Stimulated activated CD4-positive, alpha-beta T cell treated with anti-CD3 and anti-CD28 coated beads, Interleukin-4, amount 100 ng/mL, for 4 hours (primary cell): ENCODE results near the gene DOCK1.

ENCODE experiments used
- DNase-seq, 2 experiments: peaks; one replicate each; pipeline ENCODE4 v3.0.0-alpha.2; 2020

Gene DOCK1

DNA sequence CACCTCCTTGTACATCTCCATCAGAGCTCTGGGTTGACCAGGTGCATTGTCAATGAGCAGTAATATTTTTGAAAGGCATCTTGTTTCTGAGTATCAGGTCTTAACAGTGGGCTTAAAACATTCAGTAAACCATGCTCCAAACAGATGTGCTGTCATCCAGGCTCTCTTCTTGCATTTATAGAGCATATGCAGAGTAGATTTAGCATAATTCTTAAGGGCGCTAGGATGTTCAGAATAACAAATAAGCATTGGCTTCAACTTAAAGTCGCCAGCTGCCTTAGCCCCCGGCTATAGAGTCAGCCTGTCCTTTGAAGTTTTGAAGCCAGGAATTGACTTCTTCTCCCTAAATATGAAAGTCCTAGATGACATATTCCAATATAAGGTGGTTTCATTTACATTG lies 421.7 kb downstream of the DOCK1 start:
- DNase-seq = no peak

- DNase-seq = no peak
These were observed 426.5 kb downstream of the DOCK1 start for GRCh38 chr10:127331696-127332095.

DNA sequence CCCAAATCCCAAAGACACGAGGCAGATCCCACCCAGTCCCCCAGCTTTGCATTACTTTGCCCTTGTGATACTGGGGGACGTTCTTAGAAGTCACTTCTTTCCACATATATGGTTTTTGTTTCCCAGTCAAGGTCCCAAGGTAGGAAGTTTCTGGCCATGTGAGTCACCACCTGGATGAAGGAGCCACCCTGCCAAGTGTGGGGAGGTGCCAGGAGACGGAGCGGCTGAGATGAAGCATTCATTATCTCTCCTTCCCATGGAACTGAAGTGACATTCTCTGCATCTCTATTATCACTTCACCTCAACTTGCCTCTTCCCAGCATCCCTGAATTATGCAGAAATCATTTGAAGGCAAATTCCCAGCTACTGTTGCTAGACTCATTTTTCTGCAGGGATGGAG lies 427.4 kb downstream of the DOCK1 start:
- DNase-seq = no peak

GRCh38 chr10:127337801-127338200 lies 432.6 kb downstream of the DOCK1 start:
- no peak for DNase-seq

GRCh38 chr10:127338399-127339110 lies 433.3 kb downstream of the DOCK1 start:
- DNase-seq = no peak

DNA sequence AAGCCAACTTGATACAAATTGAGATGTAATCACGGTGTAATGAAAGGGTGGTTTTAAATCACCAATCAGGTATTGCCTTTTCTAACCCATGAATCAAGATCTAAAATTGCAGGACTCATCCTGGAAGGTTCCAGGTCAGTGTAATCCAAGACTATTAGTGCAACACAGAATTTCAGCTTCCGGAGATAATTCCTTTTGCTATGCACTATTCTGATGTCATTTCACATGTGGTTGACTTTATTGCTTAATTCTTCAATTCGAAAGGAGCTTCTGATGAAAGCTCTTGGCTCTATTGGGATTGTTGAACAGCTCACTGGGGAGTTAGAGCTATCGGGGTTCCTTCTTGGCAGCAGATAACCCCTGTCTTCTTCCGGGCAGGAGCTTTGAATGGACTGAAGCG lies 438.6 kb downstream of the DOCK1 start:
- DNase-seq = no peak

DNA sequence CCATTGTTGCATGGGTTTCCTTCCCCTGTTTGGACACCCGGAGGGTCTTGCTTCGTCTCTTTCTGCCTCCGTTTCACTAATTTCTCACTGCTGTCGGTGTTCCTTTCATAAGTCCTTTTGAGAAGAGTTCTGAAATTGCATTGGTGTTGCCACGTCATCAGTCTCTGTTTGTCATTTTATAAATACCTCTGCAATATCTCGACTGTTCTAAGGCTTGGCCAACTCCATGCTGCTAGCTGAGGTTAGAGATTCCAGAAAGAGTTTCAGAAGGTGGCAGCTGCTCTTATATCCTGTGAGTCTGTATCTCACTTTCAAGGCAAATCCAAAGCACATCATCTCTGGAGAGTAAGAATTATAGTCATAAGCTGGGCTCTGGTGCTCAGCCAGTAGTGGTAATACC lies 439.1 kb downstream of the DOCK1 start:
- no peak for DNase-seq

- no peak for DNase-seq
These were observed 440.2 kb downstream of the DOCK1 start for GRCh38 chr10:127345231-127345965.

GRCh38 chr10:127346604-127347003 lies 441.4 kb downstream of the DOCK1 start:
- no peak for DNase-seq

DNA sequence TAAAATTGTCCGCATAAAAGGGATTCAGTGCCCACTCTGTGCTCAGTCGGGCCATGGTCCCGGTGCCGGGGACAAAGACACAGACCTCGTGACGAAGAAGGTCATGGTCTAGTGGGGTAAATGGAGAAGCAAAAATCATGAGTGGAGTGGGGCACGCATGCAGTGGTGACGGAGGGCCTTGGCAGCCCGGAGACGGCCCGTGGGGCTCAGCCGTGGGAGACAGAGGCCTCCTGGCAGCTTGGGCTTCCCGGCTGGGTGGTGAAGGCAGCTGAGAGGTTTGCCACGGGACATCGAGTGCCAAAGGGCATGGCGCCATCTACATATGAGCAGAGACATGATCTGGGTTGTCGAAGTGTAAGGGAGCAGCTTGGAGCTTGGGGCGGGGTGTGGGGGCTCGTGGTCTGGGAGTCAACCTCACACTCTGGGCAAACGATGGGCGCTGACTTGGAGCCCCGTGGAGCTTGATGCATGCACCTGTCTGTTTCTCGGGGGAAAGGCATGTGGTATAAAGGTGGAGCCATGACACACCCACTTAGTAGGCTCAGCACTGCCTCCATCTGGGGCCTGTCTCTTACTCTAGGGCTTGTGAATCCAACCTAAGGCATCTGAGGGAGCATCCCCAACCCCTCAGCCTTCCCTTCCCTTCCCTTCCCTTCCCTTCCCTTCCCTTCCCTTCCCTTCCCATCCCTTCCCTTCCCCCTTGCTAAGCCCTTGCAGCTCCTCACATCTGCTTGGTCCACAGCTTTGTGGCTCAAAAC lies 442.2 kb downstream of the DOCK1 start:
- no peak for DNase-seq

GRCh38 chr10:127349737-127350136 lies 444.5 kb downstream of the DOCK1 start:
- no peak for DNase-seq

DNA sequence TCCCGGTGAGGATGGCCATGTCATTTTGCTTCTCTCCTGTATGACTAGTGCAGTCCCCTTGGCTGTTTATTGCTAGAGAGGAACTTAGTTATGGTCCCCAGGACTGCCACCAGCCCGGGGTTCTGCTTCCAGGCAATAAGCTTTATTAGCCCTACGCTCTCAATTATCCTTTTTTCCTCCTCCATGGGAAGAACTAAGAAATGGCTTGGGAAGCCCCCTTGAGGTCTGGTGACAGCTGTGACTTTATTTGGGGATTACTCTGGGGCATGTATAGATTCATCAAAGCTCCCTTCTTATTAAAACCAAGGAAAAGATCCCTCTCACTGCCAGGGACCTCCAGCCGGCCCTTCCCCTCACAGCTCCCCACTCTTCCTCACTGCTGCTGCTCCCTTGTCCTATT lies 446.3 kb downstream of the DOCK1 start:
- no peak for DNase-seq

DNA sequence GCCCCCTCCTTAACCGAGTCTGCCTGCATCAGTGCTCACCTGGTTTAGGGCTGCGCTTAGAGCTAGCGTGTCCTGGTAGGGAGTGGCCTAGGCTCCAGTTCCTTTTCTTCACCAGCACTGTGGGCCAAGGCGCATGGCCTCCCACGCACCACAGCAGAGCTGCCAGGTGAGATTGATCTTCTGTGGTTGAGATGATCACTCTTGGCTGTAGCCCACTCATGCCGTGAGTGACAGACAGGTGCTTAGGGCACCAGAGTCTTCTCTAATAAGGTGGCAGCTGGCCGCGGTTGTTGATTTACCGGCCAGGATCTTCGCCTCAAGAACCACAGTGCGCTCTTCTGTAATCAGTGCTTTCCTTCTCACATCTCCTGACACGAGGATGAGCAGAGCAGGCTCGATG lies 448.3 kb downstream of the DOCK1 start:
- DNase-seq = no peak

- no peak for DNase-seq
These were observed 449.0 kb downstream of the DOCK1 start for GRCh38 chr10:127354255-127354654.

DNA sequence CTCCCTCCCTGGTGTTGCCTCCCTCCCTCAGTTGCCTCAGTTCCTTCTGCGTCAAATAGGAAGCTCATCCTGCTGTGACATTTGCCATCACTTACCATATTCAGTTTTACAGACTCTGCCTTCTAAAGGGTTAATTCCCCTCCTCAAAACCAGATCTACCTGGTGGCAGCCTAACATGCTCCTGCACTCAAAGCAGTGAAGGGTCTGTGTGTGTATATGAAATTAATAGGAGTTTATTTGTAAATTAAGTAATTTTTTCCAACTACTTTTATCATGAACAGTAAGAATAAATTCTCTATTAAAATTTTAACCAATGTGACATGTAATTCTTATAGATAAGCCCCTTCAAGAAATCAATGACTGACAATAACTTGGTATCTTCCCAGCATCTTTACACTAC lies 449.8 kb downstream of the DOCK1 start:
- DNase-seq = no peak

- no peak for DNase-seq
These were observed 451.1 kb downstream of the DOCK1 start for GRCh38 chr10:127356360-127356759.

DNA sequence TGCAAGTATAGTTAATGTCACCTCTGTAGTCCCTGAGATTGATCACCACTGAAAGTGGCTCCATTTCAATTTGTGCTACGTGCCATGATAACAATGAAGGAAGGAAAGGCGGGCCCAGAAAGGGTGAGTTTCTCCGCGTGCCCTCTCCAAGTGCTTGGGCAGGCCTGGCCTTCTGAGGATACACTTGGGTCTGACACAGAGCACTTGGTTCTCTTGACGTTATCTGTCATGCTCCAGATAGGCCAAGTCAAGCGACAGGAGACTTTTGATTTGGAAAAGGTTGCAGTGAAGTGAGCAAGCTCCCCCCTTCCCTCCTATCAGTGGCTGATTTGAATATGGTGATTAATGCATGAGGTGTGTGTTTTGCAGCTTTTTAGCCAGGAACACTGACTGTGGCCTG lies 452.0 kb downstream of the DOCK1 start:
- DNase-seq = no peak

DNA sequence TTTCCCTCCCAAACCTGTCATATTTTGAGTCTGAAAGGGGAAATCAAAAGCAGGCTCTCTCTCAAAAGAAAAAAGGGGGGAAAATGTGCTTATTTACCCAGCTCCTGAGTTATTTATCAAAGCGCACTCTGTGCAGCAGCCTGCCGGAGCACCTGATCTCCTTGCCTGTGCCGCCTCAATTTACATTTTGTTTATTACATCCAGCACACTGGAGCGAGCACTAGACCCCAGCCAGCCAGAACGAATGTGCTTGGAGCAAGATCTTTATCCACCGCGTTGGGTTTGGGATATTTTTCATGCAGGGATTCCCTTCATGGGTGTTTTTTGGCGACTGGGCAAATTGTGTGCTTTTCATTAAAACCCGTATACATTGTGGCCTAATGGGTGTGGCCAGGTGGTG lies 453.1 kb downstream of the DOCK1 start:
- no peak for DNase-seq

DNA sequence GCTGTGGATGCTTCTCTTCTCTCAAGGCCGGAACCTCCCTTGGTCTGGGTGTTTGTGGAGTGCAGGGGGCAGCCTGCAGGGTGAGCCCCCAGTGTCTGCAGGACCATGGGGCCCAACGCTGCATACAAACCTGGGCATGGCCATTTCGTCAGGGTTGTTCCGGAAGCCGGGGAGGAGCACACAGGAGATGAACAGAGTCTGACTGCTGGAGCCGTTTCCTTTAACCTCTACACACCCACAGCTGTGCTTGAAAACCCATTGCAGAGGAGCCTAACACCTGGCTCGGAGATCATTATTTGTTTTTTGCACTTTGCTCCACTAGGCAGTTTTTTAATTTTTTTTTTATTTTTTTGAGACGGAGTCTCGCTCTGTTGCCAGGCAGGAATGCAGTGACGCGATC lies 458.8 kb downstream of the DOCK1 start:
- no peak for DNase-seq

DNA sequence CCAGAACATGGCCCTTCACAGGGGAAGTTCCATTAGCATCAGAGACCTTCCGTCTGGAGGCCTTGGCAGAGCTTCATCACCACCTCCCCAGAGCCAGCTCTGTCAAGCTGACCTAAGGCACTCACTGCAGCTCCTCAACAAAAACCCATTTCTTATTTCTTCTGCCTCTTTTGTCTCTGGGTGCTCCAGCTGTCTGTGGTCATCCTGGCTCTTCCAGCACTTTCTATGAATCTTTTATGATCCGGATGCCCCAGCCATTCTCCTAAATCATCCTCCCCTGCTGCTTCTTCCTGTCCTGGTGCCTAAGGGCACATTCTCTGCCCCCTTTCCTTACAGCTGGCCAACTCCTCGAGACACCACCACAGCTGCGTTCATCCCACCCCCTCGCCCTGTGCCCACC lies 462.9 kb downstream of the DOCK1 start:
- no peak for DNase-seq

GRCh38 chr10:127368929-127369328 lies 463.7 kb downstream of the DOCK1 start:
- no peak for DNase-seq

- no peak for DNase-seq
These were observed 465.4 kb downstream of the DOCK1 start for GRCh38 chr10:127370601-127371000.

DNA sequence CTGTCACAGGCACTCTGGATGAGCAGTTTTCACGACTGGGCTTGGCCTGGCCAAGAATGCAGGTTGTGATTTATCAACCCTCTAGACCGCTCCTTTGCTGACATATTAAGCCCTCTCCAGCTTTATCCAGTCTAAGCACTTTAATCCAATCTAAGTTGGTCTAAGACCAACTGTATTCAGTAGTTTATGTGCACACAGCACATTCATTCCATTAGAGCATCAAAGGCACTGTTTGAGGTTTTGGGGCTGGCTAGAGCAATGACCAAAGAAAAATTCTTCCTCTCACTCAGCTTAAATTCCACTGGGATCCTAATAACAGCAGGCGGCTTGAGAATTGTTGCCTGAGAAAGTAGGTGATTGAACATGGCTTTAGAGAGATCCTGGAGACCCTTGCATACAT lies 467.1 kb downstream of the DOCK1 start:
- DNase-seq = no peak

DNA sequence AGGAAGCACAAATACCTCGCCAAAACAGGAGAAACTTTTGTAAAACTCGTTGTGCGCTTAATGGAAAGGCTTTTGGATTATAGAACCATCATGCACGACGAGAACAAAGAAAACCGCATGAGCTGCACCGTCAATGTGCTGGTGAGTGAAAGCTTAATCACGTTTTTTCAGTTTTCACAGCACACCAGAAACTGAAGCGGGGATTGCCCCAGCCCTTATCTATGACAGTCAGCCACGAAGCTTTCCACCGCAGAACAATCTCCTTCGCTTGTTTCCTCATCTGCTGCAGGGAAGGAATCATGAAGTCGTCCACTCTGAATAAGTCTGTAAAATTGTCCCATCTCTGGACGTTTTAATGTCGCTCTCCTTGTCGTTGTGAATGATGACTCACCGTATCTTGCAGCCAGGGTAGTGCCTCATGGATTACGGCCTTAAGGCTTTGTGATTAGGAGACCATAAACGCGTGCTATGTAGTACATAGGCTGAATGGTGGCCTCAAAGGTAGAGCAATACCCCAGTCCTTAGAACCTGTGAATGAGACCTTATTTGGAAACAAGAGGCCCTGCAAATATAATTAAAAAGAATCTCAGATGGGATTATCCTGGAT lies 468.9 kb downstream of the DOCK1 start:
- DNase-seq = no peak
